NCI-H446 treated with DMSO at 0.1 percent for 48 hours (cell line): ENCODE data around the gene LGALS7B.
"Not testable (repeated sequence)": the region's sequence is repeated elsewhere in the genome, so short reads cannot be mapped to it uniquely, and the experiment has no call there.

Experiments
- DNase-seq: peaks from one replicate; lab custom pipeline; 2025; lab: John Stamatoyannopoulos, UW

The LGALS7B gene

GRCh38 chr19:38770228-38770948 is 18.6 kb upstream of the LGALS7B start:
- not testable (repeated sequence) for DNase-seq

DNA sequence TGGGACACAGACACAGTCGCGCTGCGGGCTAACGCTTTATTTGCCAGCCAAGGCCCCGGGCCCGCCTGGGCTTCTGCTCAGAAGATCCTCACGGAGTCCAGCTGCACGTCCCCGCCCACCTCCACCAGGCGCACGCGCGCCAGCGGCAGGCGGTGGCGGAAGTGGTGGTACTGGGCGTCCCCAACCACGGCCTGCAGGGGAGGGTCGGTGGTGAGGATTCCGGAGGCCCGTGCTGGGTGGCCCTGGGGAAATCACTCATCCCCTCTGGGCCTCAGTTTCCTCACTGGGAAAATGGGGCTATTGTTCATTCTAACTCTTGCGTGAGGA is 18.1 kb upstream of the LGALS7B start:
- not testable (repeated sequence) for DNase-seq

DNA sequence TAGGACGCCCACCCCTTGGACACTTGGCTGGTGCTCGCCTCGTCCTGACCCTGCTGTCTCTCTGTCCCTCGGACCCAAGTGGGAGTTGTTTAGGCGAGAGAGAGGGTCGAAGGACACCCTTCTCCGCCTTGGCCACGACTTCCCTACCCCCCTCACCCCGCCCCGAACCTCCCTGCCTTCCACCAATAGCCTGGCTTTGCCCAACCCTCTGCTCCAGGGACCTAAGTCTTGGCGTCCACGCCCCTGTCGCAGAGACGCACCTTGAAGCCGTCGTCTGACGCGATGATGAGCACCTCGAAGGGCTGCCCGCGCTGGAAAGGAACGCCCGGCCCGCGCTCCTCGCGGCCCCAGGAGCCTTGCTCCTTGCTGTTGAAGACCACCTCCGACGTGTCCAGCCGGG is 17.4 kb upstream of the LGALS7B start:
- DNase-seq, result not testable (repeated sequence)

DNA sequence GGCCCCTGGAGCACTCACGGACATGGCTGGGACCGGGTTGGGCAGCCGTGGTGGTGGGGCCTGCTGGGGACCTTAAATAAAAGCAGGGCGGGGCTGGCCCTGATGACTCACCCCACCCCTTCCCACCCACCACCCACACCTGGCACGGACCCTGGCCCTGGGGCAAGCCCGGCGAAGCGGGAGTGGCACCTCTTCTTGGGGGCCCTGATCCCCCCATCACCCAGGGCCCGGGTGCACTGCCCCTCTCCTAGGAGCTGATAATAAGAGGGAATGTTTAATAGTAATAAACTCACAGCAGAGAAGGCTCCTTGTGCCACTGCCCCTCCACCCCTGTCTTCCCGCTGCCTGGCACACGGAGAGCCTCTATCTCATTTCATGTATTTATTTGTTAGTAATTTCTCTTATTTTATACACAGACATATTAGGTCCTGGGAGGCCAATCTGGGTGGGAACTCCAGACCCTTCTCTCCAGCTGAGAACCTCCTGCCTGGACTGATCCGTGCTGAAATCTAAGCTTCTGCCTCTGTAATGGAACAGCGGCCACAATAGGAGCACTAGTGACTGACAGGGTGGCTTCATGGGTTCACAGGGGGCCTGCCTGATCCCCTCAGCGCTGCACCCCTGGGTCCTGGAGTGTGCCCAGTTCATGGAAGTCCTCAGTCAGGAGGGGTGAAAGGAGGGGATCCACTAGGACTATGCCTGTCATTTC is 15.4 kb upstream of the LGALS7B start, which contains the start of gene LGALS7:
Gene LGALS7 (minus strand): TSS at position 49 of the 709 bp plus-strand sequence. CDS start 25 bp downstream, at position 24.
- no peak for DNase-seq

- no peak for DNase-seq
These were observed 14.6 kb upstream of the LGALS7B start for GRCh38 chr19:38774181-38774950.

DNA sequence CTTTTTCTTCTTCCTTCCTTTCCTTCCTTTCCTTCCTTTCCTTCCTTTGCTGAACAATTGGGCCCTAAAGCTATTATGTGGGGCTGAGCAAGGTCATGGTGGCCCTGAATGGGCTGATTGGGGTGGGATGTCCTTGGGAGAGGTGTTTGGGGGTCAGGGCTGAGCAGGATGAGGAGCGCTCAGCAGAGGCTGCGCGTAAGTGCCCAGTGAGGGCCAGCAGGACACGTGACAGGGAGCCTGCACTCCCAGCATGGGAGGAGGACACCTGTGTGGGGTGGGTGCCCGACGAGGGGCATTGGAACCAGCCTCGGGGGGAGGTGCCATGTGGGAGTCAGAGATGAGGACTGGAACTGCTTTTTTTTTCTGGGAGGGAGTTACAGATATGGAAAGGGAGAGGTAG is 10.3 kb upstream of the LGALS7B start:
- DNase-seq, result no peak

- no peak for DNase-seq
These were observed 8.6 kb upstream of the LGALS7B start for GRCh38 chr19:38780443-38780842.

GRCh38 chr19:38781058-38781457 is 7.9 kb upstream of the LGALS7B start:
- DNase-seq, result no peak

DNA sequence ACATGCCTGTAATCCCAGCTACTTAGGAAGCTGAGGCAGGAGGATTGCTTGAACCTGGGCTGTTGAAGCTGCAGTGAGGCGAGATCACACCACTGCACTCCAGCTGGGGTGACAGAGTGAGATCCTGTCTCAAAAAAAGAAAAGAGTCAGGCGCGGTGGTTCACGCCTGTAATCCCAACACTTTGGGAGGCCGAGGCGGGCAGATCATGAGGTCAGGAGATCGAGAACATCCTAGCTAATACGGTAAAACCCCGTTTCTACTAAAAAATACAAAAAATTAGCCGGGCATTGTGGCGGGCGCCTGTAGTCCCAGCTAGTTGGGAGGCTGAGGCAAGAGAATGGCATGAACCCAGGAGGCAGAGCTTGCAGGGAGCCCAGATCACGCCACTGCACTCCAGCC is 6.8 kb upstream of the LGALS7B start:
- DNase-seq, result not testable (repeated sequence)

DNA sequence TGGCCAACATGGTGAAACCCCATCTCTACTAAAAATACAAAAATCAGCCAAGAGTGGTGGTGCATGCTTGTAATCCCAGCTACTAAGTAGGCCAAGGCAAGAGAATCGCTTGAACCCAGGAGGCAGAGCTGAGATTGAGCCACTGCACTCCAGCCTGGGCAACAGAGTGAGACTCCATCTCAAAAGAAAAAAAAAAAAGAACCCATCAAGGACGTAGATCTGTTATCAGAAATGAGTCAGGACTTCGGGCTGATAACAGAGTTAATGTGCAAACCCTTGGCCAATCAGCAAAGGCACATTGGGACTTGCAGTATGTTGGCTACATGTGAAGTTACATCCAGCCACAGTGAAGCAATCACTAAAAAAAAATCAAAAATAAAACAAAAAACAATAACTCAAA is 4.8 kb upstream of the LGALS7B start:
- DNase-seq, result no peak

DNA sequence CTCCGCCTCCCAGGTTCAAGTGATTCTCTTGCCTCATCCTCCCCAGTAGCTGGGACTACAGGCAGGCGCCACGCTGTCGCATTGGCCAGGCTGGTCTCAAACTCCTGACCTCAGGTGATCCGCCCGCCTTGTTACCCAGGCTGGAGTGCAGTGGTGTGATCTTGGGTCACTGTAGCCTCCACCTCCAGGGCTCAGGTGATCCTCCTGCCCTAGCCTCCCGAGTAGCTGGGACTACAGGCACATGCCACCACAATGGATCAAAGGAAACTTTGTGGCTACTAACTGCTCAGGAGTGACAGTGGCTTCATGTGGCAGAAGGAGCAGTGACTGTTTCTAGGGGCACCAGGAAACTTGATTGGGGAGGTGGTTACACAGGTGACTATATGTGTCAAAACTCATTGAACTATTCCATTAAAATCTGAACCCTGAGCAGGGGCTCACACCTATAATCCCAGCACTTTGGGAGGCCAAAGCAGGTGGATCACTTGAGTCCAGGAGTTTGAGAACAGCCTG is 3.8 kb upstream of the LGALS7B start:
- DNase-seq, result no peak

GRCh38 chr19:38786061-38786460 is 2.9 kb upstream of the LGALS7B start:
- DNase-seq, result not testable (repeated sequence)

GRCh38 chr19:38786572-38787265 is 2.3 kb upstream of the LGALS7B start:
- DNase-seq, result no peak

- DNase-seq, result not testable (repeated sequence)
These were observed 1.8 kb downstream of the LGALS7B start for GRCh38 chr19:38790507-38791403.

DNA sequence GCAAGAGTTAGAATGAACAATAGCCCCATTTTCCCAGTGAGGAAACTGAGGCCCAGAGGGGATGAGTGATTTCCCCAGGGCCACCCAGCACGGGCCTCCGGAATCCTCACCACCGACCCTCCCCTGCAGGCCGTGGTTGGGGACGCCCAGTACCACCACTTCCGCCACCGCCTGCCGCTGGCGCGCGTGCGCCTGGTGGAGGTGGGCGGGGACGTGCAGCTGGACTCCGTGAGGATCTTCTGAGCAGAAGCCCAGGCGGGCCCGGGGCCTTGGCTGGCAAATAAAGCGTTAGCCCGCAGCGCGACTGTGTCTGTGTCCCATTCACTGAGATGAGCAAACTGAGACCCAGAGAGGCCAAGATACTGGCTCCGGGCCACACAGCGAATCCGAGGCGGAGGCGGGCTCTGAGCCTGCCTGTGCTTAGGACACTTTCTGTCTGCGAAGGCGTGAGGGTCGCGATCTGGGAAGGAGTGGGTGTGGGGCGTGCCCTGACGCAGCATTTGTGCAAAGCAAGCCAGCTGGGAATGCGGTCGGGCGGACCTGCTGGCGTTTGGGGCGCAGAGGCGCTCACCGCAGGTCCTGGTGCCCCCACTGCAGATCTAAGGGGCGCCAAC is 2.6 kb downstream of the LGALS7B start:
- DNase-seq, result not testable (repeated sequence)

GRCh38 chr19:38792250-38793111 is 3.5 kb downstream of the LGALS7B start:
- no peak for DNase-seq

DNA sequence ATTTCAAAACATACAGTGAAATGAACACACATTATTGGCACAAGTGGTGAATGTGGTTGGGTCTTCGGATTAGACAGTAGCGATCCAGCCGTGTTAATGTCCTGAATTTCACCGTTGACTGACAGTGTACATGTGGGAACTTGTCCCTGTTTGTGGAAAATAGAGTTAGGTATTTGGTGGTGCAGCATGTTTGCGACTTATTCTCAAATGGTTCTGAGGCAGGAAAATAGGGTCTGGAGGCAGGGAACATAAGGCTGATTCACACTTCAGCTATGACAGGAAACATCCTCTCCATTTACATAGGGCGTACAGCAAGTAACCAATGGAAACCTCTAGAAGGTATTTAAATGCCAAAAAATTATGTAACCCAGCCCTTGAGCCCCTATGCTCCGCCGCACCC is 4.2 kb downstream of the LGALS7B start:
- DNase-seq, result no peak

DNA sequence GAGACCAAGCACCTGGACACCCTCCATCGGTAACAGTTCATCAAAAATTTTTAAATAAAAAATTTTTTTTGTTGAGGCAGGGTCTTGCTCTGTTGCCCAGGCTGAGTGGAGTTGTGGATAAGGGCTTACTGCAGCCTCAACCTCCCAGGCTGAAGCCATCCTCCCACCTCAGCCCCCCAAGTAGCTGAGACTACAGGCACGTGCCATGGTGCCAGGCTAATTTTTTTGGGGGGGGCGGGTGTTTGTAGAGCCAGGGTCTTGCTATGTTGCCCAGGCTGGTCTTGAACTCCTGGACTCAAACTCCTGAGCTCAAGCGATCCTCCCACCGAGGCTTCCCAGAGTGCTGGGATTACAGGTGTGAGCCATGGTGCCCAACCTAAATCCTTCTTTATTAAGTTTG is 4.7 kb downstream of the LGALS7B start:
- no peak for DNase-seq

GRCh38 chr19:38795549-38795948 is 6.5 kb downstream of the LGALS7B start:
- DNase-seq, result no peak

GRCh38 chr19:38796154-38796553 is 7.2 kb downstream of the LGALS7B start:
- no peak for DNase-seq
